ENCODE measurements around the gene KCNT1. TPM values are rescaled to one million over a fixed set of nuclear protein-coding genes. Genes with fewer than 3 reads are reported as not detected.

The KCNT1 gene
- polyA plus RNA-seq, 1 donor = 0.25 TPM

DNA sequence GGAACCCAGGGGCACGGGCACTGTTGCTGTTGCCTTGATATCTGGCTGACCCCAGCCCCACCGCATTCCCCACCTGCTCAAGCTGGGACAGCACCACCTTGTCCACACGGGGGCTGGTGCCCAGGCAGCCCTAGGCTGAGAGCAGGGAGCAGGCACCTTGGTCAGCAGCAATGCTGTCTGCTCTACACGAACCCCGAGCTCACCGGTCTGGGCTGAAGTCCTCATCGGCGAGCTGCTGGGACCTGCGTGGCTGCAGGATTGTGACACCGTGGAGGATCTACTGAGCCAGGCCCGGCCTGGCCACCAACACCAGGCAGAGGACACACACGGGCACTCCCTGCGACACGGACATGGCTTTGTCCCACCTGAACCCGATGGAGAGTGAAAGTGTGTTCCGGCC is 78.1 kb downstream of the KCNT1 start:
- no peak for DNase-seq
- H3K4me3 ChIP-seq (ENCODE audit: low read length) = no peak overlapping the region
- H3K36me3 ChIP-seq (ENCODE audit: control insufficient read depth, insufficient read depth, low read length) = no peaks in the 10 kb centered on the region
- no peak overlapping the region for H3K27ac ChIP-seq (ENCODE audit: low read length)
- H3K27me3 ChIP-seq (ENCODE audit: control insufficient read depth, insufficient read depth, low read length) = no peaks in the 10 kb centered on the region
- no peaks in the 10 kb centered on the region for H3K4me1 ChIP-seq (ENCODE audit: control insufficient read depth, insufficient read depth, low read length)
- WGBS (ENCODE audit: insufficient coverage, low lambda C conversion rate) = no CpG with 5 or more reads among the region's 16 CpGs
- H3K9me3 ChIP-seq (ENCODE audit: control insufficient read depth, low read depth, low read length) = no peaks in the 10 kb centered on the region

DNA sequence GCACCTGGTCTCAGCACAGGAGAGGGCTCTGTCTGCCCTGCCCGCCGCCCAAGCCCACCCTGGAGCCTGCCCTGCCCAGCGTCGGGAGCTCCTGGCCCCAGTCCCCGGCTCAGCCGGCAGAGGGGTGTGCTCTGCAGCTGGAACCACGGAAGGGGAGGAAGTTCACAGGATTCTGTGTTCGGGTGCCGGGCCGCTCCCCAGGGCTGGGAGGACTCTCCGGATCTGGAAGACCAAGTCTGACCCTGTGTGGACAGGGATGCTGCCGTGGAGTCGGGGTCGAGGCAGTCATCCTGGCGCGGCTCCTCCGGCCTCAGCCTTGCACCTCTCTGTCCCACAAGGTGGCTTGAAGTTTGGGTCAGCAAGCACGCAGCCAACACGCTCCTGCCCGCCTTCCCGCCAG is 78.6 kb downstream of the KCNT1 start:
- whole genome bisulfite sequencing (ENCODE audit: insufficient coverage, low lambda C conversion rate) = no CpG with 5 or more reads among the region's 21 CpGs
- Histone ChIP-seq H3K4me3 (ENCODE audit: low read length) (no peak overlapping the region), H3K4me1 (ENCODE audit: control insufficient read depth, insufficient read depth, low read length) (no peaks in the 10 kb centered on the region), H3K27ac (ENCODE audit: low read length) (no peak overlapping the region), H3K27me3 (ENCODE audit: control insufficient read depth, insufficient read depth, low read length) (no peaks in the 10 kb centered on the region), H3K36me3 (ENCODE audit: control insufficient read depth, insufficient read depth, low read length) (no peaks in the 10 kb centered on the region), H3K9me3 (ENCODE audit: control insufficient read depth, low read depth, low read length) (no peaks in the 10 kb centered on the region)
- DNase-seq = no peak

DNA sequence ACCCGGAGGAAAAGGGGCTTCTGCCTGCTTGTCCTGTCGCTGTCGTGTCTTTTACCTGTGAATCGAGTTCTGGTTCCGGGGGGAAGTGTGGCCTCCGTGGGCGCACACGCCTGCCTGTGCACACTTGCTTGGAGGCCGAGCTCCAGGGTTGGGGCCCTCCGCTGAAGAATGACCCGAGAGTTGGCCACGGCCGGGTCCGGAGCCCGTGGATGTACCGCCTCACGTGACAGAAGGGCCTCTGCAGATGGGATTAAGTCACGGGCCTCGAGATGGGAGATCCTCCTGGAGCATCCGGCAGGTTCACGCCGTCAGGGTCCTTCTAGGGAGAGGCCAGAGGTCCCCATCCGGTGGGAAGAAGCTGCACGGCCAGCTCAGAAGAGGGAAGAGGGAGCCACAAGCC is 81.0 kb downstream of the KCNT1 start:
- no peaks in the 10 kb centered on the region for H3K27me3 ChIP-seq (ENCODE audit: control insufficient read depth, insufficient read depth, low read length)
- no peak for DNase-seq
- 90% methylated on average over 2 of the region's 24 CpGs for WGBS (ENCODE audit: insufficient coverage, low lambda C conversion rate)

DNA sequence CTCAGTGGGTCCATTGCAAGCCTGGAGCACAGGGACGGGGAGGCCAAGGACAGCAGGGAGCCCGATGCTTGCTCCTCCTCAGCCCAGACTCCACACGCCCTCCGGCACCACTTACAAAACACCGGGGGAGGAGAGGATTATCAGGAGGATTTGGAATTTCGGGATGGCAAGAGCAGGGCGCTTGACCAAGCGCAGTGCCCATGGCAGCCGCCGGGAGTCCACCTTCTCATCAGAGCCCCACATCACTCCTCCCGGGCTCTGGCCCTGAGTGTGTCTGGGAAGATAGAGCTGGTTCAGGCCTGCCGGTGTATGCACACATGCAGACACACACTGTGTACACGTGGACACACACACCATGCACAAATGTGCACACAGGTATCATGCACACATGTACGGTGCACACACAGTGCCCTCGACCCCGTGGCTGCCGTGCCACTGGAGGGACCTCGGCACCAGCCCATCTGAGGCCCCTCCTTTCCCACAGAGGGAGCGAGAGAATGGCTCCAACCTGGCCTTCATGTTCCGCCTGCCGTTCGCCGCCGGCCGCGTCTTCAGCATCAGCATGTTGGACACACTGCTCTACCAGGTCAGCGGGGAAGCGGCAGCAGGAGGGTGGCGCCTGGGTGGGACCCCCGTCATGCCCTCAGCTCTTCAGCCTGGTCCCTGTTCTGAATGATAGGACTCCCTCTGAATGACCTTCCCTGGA is 81.7 kb downstream of the KCNT1 start:
- DNase-seq = no peak
- Histone ChIP-seq H3K36me3 (ENCODE audit: control insufficient read depth, insufficient read depth, low read length) (no peaks in the 10 kb centered on the region), H3K27me3 (ENCODE audit: control insufficient read depth, insufficient read depth, low read length) (no peaks in the 10 kb centered on the region), H3K9me3 (ENCODE audit: control insufficient read depth, low read depth, low read length) (peaks cover 7% of the 10 kb centered on the region), H3K4me1 (ENCODE audit: control insufficient read depth, insufficient read depth, low read length) (peaks cover 3% of the 10 kb centered on the region), H3K4me3 (ENCODE audit: low read length) (no peak overlapping the region), H3K27ac (ENCODE audit: low read length) (no peak overlapping the region)
- no CpG with 5 or more reads among the region's 30 CpGs for WGBS (ENCODE audit: insufficient coverage, low lambda C conversion rate)

More for the DNA sequence above, 81.0 kb downstream of the KCNT1 start:
- no peaks in the 10 kb centered on the region for H3K4me1 ChIP-seq (ENCODE audit: control insufficient read depth, insufficient read depth, low read length)
- H3K9me3 ChIP-seq (ENCODE audit: control insufficient read depth, low read depth, low read length) = peaks cover 3% of the 10 kb centered on the region
- H3K36me3 ChIP-seq (ENCODE audit: control insufficient read depth, insufficient read depth, low read length) = no peaks in the 10 kb centered on the region
- no peak overlapping the region for H3K4me3 ChIP-seq (ENCODE audit: low read length)
- H3K27ac ChIP-seq (ENCODE audit: low read length) = no peak overlapping the region

DNA sequence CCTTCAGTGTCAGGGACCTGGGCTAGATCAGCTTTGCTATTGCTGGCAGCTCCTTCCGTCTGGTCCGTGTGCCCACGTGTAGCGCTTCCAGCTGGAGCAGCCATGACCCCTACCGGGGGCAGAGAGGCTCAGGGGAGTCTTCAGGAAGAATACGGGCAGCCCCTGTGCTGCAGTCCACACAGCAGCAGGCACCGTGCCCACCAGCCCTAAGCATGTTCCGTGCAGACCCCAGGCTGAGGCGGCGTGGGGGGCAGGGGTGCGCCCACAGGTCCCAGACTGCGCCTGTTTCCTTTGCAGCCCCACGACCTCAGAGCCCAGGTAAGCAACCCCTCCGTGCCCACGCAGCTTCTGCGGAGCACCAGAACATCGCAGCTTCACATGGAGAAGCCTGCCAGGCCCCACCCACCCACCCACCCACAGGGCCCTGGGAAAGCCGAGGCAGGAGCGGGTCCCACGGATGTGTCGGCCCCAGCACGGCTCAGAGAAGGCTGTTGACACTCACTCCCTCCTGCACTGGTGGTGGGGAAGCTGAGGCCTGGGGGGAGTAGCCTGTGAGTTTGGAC is 83.1 kb downstream of the KCNT1 start:
- no peaks in the 10 kb centered on the region for H3K27me3 ChIP-seq (ENCODE audit: control insufficient read depth, insufficient read depth, low read length)
- no peak for DNase-seq
- no peak overlapping the region for H3K4me3 ChIP-seq (ENCODE audit: low read length)
- no peak overlapping the region for H3K27ac ChIP-seq (ENCODE audit: low read length)
- peaks cover 5% of the 10 kb centered on the region for H3K4me1 ChIP-seq (ENCODE audit: control insufficient read depth, insufficient read depth, low read length)
- no CpG with 5 or more reads among the region's 22 CpGs for WGBS (ENCODE audit: insufficient coverage, low lambda C conversion rate)
- H3K9me3 ChIP-seq (ENCODE audit: control insufficient read depth, low read depth, low read length) = peaks cover 13% of the 10 kb centered on the region
- no peaks in the 10 kb centered on the region for H3K36me3 ChIP-seq (ENCODE audit: control insufficient read depth, insufficient read depth, low read length)

DNA sequence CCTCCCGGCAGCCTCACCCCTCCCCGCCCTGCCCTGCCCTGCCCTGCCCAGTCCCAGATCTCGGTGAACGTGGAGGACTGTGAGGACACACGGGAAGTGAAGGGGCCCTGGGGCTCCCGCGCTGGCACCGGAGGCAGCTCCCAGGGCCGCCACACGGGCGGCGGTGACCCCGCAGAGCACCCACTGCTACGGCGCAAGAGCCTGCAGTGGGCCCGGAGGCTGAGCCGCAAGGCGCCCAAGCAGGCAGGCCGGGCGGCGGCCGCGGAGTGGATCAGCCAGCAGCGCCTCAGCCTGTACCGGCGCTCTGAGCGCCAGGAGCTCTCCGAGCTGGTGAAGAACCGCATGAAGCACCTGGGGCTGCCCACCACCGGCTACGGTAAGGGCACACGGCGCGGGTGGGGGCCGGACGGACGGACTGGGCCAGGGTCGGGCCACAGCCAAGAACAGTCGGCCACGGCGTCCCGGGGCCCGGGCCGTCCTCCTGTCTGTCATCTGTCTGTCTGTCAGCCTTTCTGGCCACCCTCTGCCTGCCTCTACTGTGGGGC is 84.2 kb downstream of the KCNT1 start:
- no peaks in the 10 kb centered on the region for H3K27me3 ChIP-seq (ENCODE audit: control insufficient read depth, insufficient read depth, low read length)
- H3K4me3 ChIP-seq (ENCODE audit: low read length) = no peak overlapping the region
- no peak overlapping the region for H3K27ac ChIP-seq (ENCODE audit: low read length)
- H3K9me3 ChIP-seq (ENCODE audit: control insufficient read depth, low read depth, low read length) = peaks cover 13% of the 10 kb centered on the region
- no peak for DNase-seq
- no CpG with 5 or more reads among the region's 44 CpGs for WGBS (ENCODE audit: insufficient coverage, low lambda C conversion rate)
- H3K36me3 ChIP-seq (ENCODE audit: control insufficient read depth, insufficient read depth, low read length) = no peaks in the 10 kb centered on the region
- H3K4me1 ChIP-seq (ENCODE audit: control insufficient read depth, insufficient read depth, low read length) = peaks cover 5% of the 10 kb centered on the region

DNA sequence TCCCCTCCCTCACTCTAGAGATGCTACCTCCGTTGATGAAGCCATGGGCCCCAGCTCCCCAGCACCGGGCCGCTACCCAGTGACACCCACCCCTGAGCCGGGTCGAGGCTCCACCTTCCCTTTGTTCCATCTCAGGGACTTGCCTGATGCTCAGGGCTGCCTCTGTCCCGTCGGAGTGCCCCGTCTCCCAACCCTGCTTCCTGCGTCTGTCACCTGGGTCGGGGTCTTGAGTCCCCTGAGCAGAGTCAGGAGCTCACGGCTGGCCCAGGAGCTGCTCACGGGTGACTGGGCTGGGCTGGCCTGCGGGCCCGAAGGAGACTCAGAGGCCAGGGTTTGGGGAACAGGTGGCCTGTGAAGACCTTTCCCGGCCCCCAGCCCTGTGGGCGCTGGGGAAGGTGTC is 85.3 kb downstream of the KCNT1 start:
- H3K9me3 ChIP-seq (ENCODE audit: control insufficient read depth, low read depth, low read length) = peaks cover 13% of the 10 kb centered on the region
- no peak overlapping the region for H3K27ac ChIP-seq (ENCODE audit: low read length)
- no peaks in the 10 kb centered on the region for H3K36me3 ChIP-seq (ENCODE audit: control insufficient read depth, insufficient read depth, low read length)
- no peak overlapping the region for H3K4me3 ChIP-seq (ENCODE audit: low read length)
- H3K4me1 ChIP-seq (ENCODE audit: control insufficient read depth, insufficient read depth, low read length) = peaks cover 5% of the 10 kb centered on the region
- DNase-seq = no peak
- no CpG with 5 or more reads among the region's 16 CpGs for WGBS (ENCODE audit: insufficient coverage, low lambda C conversion rate)
- H3K27me3 ChIP-seq (ENCODE audit: control insufficient read depth, insufficient read depth, low read length) = no peaks in the 10 kb centered on the region

DNA sequence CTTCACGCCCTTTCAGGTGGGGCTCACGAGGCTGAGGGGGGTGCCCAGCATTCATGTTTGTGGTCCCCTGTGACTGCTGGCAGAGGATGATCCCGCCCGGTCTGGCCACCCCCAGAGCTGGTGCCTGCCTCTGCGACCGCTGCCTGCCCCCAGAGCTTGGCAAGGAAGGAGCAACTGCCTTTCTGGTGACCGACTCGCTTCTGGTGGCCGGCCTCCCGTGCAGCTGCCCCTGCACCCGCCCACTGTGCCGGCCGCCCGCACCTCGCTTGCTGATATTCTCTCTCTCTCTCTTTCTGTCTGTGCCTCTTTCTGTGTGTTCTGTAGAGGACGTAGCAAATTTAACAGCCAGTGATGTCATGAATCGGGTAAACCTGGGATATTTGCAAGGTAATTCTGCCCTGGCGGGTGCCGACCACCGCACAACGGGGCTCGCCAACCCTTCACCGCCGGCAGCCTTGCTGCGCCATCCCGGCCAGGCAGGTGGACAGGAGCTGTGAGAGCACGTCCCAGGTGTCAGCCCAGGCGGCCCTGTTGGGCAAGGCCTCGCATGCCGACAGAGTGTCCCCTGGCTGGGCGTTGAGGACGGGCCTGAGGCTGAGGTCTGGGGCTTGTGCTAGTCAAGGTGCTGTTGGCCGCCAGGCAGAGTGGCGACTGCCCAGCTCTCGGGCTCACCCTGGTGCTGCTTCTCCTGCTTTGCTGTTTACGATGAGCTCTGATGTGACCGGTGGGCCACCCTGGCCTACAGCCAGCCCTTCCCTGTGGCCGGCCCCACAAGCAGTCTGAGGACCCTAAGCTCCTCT is 86.0 kb downstream of the KCNT1 start:
- peaks cover 5% of the 10 kb centered on the region for H3K4me1 ChIP-seq (ENCODE audit: control insufficient read depth, insufficient read depth, low read length)
- no peak for DNase-seq
- H3K36me3 ChIP-seq (ENCODE audit: control insufficient read depth, insufficient read depth, low read length) = no peaks in the 10 kb centered on the region
- peaks cover 13% of the 10 kb centered on the region for H3K9me3 ChIP-seq (ENCODE audit: control insufficient read depth, low read depth, low read length)
- no CpG with 5 or more reads among the region's 38 CpGs for WGBS (ENCODE audit: insufficient coverage, low lambda C conversion rate)
- no peaks in the 10 kb centered on the region for H3K27me3 ChIP-seq (ENCODE audit: control insufficient read depth, insufficient read depth, low read length)
- no peak overlapping the region for H3K27ac ChIP-seq (ENCODE audit: low read length)
- H3K4me3 ChIP-seq (ENCODE audit: low read length) = no peak overlapping the region

DNA sequence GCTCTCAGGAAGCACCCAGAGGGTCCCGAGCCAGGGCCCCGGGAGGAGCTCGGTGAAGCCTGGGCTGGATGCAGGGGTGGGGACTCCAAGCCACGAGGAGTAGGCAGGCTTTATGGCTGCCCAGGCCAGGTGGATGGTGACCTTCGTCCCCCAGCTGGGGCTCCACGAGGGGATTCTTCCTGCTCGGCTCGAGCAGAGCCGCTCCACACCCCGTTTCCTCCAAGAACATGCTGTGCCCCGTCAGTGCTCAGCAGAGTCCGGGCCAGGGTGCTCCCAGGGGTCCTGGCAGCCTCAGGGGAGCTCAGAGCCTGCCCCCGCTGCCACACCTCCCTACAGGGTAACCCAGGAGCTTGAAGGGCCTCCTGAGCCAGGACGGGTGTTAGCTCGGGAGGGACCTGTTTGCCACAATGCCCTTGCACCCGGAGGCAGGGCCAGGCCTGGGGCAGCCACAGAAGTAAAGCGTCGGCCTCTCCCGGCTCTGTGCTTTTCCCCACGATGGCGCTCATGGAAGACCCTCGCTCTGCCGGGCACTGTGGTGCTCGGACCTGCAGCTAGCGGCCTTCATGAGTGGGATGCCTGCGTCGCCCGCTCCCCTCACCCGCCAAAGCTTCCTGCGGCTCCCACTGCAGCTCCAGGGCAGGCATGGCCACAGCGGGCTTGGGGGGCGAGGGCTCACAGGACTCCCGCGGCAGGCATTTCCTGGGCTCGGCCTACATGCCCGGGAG is 86.8 kb downstream of the KCNT1 start:
- Histone ChIP-seq H3K27ac (ENCODE audit: low read length) (no peak overlapping the region), H3K27me3 (ENCODE audit: control insufficient read depth, insufficient read depth, low read length) (no peaks in the 10 kb centered on the region), H3K4me3 (ENCODE audit: low read length) (no peak overlapping the region), H3K9me3 (ENCODE audit: control insufficient read depth, low read depth, low read length) (peaks cover 13% of the 10 kb centered on the region), H3K36me3 (ENCODE audit: control insufficient read depth, insufficient read depth, low read length) (no peaks in the 10 kb centered on the region), H3K4me1 (ENCODE audit: control insufficient read depth, insufficient read depth, low read length) (peaks cover 5% of the 10 kb centered on the region)
- peak; percentile 42 to 87 for DNase-seq
- no CpG with 5 or more reads among the region's 36 CpGs for WGBS (ENCODE audit: insufficient coverage, low lambda C conversion rate)

DNA sequence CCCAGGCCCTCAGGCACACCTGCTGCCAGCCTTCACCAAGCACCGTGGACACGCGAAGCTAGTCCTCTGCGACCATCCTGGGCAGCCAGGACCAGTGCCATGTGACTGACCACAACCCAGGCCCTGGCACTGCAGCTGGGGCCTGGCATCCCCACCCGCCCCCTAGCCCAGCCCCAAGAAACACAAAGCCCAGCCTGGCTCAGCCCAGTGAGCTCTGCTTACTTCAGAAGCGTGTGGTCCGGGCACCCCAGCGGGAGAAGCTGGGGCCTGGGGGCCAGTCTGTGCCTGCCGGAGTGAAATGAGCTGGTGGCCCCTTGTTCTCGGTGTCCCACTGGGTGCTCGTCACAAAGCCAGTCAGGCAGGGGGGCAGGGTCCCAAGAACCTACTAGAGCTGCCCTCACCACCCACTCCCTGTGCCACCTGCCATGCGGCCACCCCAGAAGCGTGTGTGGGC is 87.9 kb downstream of the KCNT1 start:
- H3K9me3 ChIP-seq (ENCODE audit: control insufficient read depth, low read depth, low read length) = peaks cover 13% of the 10 kb centered on the region
- H3K4me3 ChIP-seq (ENCODE audit: low read length) = no peak overlapping the region
- DNase-seq = no peak
- no peaks in the 10 kb centered on the region for H3K36me3 ChIP-seq (ENCODE audit: control insufficient read depth, insufficient read depth, low read length)
- no peaks in the 10 kb centered on the region for H3K27me3 ChIP-seq (ENCODE audit: control insufficient read depth, insufficient read depth, low read length)
- H3K4me1 ChIP-seq (ENCODE audit: control insufficient read depth, insufficient read depth, low read length) = peaks cover 5% of the 10 kb centered on the region
- WGBS (ENCODE audit: insufficient coverage, low lambda C conversion rate) = no CpG with 5 or more reads among the region's 13 CpGs
- no peak overlapping the region for H3K27ac ChIP-seq (ENCODE audit: low read length)
